Measurements from ENCODE around the gene ARF3. TPM values are rescaled to one million over a fixed set of nuclear protein-coding genes. Genes with fewer than 3 reads are reported as not detected.
"Not testable (repeated sequence)": the region's sequence is repeated elsewhere in the genome, so short reads cannot be mapped to it uniquely, and the experiment has no call there.

Gene ARF3
- total and polyA plus RNA-seq, 9 of the 15 experiments (the other 6 are each of a cell fraction or from before 2014, with no cell fraction given) = 5.9 to 170 (median 64.4) TPM

GRCh38 chr12:48910196-48910595 lies 47.1 kb downstream of the ARF3 start (continued):
- TF ChIP-seq, protein P1, sequence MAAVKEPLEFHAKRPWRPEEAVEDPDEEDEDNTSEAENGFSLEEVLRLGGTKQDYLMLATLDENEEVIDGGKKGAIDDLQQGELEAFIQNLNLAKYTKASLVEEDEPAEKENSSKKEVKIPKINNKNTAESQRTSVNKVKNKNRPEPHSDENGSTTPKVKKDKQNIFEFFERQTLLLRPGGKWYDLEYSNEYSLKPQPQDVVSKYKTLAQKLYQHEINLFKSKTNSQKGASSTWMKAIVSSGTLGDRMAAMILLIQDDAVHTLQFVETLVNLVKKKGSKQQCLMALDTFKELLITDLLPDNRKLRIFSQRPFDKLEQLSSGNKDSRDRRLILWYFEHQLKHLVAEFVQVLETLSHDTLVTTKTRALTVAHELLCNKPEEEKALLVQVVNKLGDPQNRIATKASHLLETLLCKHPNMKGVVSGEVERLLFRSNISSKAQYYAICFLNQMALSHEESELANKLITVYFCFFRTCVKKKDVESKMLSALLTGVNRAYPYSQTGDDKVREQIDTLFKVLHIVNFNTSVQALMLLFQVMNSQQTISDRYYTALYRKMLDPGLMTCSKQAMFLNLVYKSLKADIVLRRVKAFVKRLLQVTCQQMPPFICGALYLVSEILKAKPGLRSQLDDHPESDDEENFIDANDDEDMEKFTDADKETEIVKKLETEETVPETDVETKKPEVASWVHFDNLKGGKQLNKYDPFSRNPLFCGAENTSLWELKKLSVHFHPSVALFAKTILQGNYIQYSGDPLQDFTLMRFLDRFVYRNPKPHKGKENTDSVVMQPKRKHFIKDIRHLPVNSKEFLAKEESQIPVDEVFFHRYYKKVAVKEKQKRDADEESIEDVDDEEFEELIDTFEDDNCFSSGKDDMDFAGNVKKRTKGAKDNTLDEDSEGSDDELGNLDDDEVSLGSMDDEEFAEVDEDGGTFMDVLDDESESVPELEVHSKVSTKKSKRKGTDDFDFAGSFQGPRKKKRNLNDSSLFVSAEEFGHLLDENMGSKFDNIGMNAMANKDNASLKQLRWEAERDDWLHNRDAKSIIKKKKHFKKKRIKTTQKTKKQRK (IDR thresholded peaks at IDR 0.05; ENCODE audit: borderline replicate concordance, low read depth, low read length) = no peak
- TF ChIP-seq HMBOX1 (IDR thresholded peaks at IDR 0.05) (no peak), ARID1B (IDR thresholded peaks at IDR 0.05) (no peak), DIDO1 (tag; IDR thresholded peaks at IDR 0.05; ENCODE audit: low read depth) (no peak)

- POLR2A ChIA-PET = interaction anchor here (0.9 kb wide), 1 partner anchor 29 kb away, joined by 4 read pairs; no protein-coding TSS in a partner anchor
- CTCF ChIA-PET (ENCODE audit: low intra/inter-chr PET ratio); H3K79me2 ChIP-seq (ENCODE audit: control insufficient read depth, insufficient read depth, low read length); H4K20me1 ChIP-seq (replicated peaks; ENCODE audit: control insufficient read depth, insufficient read depth, low read length); ATAC-seq; DNase-seq (ENCODE audit: extremely low read depth in 1 of 4, low spot score in 3 of 4); H3K4me1 ChIP-seq (replicated peaks in 1 of 2; ENCODE audit: control insufficient read depth in 2 of 2, insufficient read depth in 2 of 2, low read length in 2 of 2); H3K36me3 ChIP-seq (ENCODE audit: control insufficient read depth, insufficient read depth, low read length); H3K27ac ChIP-seq (ENCODE audit: extremely low read depth, low read depth, low read length); H3K4me2 ChIP-seq (ENCODE audit: insufficient read depth, low read length); in situ Hi-C loops (cut with MboI); intact Hi-C loops (cut with micrococcal nuclease); H3K4me3 ChIP-seq; H2AFZ ChIP-seq (ENCODE audit: low read depth, low read length); H3K9me1 ChIP-seq (ENCODE audit: control insufficient read depth, insufficient read depth, low read length); FAIRE-seq; H3K9me3 ChIP-seq (replicated peaks; ENCODE audit: control insufficient read depth, insufficient read depth, low read depth, low read length); H3K27me3 ChIP-seq (ENCODE audit: control insufficient read depth in 2 of 2, insufficient read depth in 2 of 2, low read length in 2 of 2); H3K9ac ChIP-seq (ENCODE audit: insufficient read depth in 1 of 2, low read depth in 2 of 2, low read length in 2 of 2); BruUV-seq (replicated peaks): not testable (repeated sequence)
- 34% methylated on average over 6 of the region's 11 CpGs for WGBS (ENCODE audit: insufficient coverage, low coverage, missing lambda C conversion rate)
Measured at GRCh38 chr12:48909698-48910097, 47.6 kb downstream of the ARF3 start.

All from K562 (cell line).